Gastroesophageal sphincter (tissue), 3 donors: Measurements from ENCODE around the gene IL1A.

Experiments
- CTCF ChIP-seq, 4 experiments: fragments of 200-600 bp in 2 of 4; fragments of 450-650 bp in 2 of 4; sonication (generic) in 1 of 4; IDR thresholded peaks; one replicate each; pipeline ENCODE4 v1.5.1; 2017 to 2019; ENCODE audit warnings: antibody characterized with exemption in 4 of 4, mild to moderate bottlenecking in 2 of 4, moderate library complexity in 2 of 4
- EP300 ChIP-seq: sonication (generic); formaldehyde crosslinking; IDR thresholded peaks from one replicate; pipeline ENCODE4 v1.6.1; 2017; ENCODE audit warnings: antibody characterized with exemption, mild to moderate bottlenecking
- POLR2A ChIP-seq, 2 donors: fragments of 450-650 bp; IDR thresholded peaks; one replicate each; pipeline ENCODE4 v1.6.1; 2017; ENCODE audit warnings: antibody characterized with exemption in 2 of 2, mild to moderate bottlenecking in 2 of 2, moderate library complexity in 1 of 2
- POLR2AphosphoS5 ChIP-seq: sonication (generic); formaldehyde crosslinking; IDR thresholded peaks from one replicate; pipeline ENCODE4 v1.6.1; 2017; ENCODE audit warnings: antibody characterized with exemption

GRCh38 chr2:112783187-112783714 lies 1.0 kb downstream of the IL1A start:
- TF ChIP-seq POLR2A (IDR thresholded peaks at IDR 0.05) (no peak), CTCF (IDR thresholded peaks at IDR 0.05) (no peak), EP300 (no peak), POLR2AphosphoS5 (no peak)
